ENCODE measurements around the gene KLHDC7B.

The KLHDC7B gene

DNA sequence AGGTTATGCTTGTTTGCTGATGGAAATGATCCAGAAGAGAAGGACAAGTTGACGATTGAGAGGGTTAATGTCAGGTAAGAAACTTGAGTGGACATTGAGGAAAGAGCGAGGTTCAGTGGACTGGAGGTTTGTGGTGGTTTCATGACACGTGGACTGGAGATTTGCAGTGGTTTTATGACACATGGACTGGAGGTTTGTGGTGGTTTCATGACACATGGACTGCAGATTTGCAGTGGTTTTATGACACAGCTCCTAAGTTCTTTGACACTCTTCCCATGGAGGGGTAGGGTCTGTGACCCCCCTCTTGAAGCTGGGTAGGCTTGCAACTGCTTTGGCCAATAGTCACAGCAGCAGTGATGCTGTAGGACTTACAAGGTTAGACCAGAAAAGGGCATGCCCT is 49.5 kb downstream of the KLHDC7B start:
- Histone ChIP-seq H3K27ac (no peak overlapping the region), H3K4me3 (ENCODE audit: low read depth, low read length) (no peak overlapping the region), H3K36me3 (replicated peaks) (no peaks in the 10 kb centered on the region), H3K27me3 (replicated peaks) (peaks cover 4% of the 10 kb centered on the region)
- TF ChIP-seq, protein P1, sequence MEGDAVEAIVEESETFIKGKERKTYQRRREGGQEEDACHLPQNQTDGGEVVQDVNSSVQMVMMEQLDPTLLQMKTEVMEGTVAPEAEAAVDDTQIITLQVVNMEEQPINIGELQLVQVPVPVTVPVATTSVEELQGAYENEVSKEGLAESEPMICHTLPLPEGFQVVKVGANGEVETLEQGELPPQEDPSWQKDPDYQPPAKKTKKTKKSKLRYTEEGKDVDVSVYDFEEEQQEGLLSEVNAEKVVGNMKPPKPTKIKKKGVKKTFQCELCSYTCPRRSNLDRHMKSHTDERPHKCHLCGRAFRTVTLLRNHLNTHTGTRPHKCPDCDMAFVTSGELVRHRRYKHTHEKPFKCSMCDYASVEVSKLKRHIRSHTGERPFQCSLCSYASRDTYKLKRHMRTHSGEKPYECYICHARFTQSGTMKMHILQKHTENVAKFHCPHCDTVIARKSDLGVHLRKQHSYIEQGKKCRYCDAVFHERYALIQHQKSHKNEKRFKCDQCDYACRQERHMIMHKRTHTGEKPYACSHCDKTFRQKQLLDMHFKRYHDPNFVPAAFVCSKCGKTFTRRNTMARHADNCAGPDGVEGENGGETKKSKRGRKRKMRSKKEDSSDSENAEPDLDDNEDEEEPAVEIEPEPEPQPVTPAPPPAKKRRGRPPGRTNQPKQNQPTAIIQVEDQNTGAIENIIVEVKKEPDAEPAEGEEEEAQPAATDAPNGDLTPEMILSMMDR (IDR thresholded peaks at IDR 0.05; ENCODE audit: low read depth, low read length, missing control alignments) = no peak
- in situ Hi-C loops (cut with HindIII; ENCODE audit: low pct_ligation_motif_present, low sequenced_read_pairs) = no loop called here
- DNase-seq = no peak

DNA sequence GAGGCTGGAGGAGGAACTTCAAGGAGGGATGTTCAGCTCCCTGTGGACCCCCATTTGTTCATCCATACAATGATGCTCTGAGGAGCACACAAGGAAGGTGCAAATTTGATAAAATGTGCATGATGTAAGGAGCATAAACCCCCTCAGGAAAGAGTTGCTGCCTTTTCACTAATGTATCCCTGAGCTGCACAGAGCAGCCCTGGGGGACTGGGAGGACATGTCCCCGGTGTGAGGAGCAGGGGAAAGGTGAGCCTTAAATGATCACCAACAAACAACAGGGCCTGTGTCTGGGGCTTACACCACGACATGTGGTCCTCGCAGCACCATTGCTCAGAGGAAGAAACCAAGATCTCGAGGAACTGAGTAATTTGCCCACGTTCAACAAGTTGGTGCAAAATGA is 51.4 kb downstream of the KLHDC7B start:
- TF ChIP-seq, protein P1 (IDR thresholded peaks at IDR 0.05; ENCODE audit: low read depth, low read length, missing control alignments) = no peak
- in situ Hi-C loops (cut with HindIII; ENCODE audit: low pct_ligation_motif_present, low sequenced_read_pairs) = no loop called here

DNA sequence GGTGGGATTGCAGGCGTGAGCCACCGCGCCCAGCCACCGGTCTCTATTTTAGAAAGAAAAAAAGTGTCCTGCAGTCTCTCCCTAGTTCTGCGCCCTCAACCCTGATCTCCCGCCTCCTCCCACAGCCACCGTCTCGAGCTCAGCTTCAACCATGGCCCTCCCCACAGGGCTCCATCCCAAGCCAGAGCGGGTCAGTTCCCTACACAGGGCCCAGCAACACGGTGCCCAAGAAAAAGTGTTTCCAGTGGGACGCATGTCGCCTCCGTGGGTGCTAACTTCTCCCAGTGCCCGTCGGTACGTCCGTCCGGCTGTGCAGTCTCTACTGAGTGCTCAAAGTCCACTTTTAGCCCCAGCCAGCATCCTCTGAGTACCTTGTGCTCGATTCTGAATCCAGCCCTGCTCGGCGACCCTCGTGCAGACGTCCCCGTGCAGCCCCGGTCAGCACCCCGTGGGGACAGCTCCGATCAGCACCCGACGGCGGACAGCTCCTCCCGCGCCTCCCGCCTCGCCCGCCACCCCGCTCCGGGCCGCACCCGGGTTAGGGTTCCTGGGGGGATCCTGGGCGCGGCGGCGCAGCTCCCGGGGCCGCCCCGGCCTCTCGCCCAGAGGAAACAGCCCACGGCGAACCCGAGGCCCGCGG is 54.2 kb downstream of the KLHDC7B start:
- Histone ChIP-seq H3K27me3 (replicated peaks) (peaks cover 39% of the 10 kb centered on the region), H3K4me3 (ENCODE audit: low read depth, low read length) (no peak overlapping the region), H3K27ac (no peak overlapping the region), H3K36me3 (replicated peaks) (no peaks in the 10 kb centered on the region)
- TF ChIP-seq, protein P1 (IDR thresholded peaks at IDR 0.05; ENCODE audit: low read depth, low read length, missing control alignments) = no peak
- no peak for DNase-seq
- in situ Hi-C loops (cut with HindIII; ENCODE audit: low pct_ligation_motif_present, low sequenced_read_pairs) = no loop called here

More for the DNA sequence above, 51.4 kb downstream of the KLHDC7B start:
- Histone ChIP-seq H3K4me3 (ENCODE audit: low read depth, low read length) (no peak overlapping the region), H3K27me3 (replicated peaks) (peaks cover 13% of the 10 kb centered on the region), H3K27ac (no peak overlapping the region), H3K36me3 (replicated peaks) (no peaks in the 10 kb centered on the region)
- no peak for DNase-seq

DNA sequence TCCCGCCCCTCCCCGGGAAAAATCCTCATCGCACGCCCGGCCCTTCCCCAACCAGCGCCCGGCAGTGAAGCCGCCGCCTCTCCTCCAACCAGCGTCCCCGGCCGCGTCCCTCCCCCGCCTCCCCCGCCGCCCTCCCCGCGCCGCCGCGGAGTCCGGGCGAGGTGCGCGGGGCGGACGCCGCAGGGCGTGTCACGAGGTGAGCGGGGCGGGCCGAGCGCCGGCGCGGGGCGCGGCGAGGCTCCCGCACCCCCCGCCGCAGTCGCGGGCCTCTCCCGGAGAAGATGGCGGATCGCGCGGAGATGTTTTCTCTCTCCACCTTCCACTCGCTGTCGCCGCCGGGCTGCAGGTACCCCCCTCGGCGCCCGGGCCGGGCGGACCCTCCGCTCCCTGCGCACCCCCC is 54.8 kb downstream of the KLHDC7B start, which contains the start of gene MAPK8IP2:
Gene MAPK8IP2, plus strand, starts transcription at position 256 of the 400 bp plus-strand sequence. Its CDS starts 26 bp downstream, at position 282.
- no peaks in the 10 kb centered on the region for H3K36me3 ChIP-seq (replicated peaks)
- H3K4me3 ChIP-seq (ENCODE audit: low read depth, low read length) = peak within 1 kb of the TSS; percentile 12
- in situ Hi-C loops (cut with HindIII; ENCODE audit: low pct_ligation_motif_present, low sequenced_read_pairs) = no loop called here
- H3K27me3 ChIP-seq (replicated peaks) = peaks cover 42% of the 10 kb centered on the region
- TF ChIP-seq, protein P1 (IDR thresholded peaks at IDR 0.05; ENCODE audit: low read depth, low read length, missing control alignments) = no peak
- DNase-seq = no peak
- H3K27ac ChIP-seq = no peak within 1 kb of the TSS
